ENCODE data around the gene CLIP2.
"Not testable (repeated sequence)": the region's sequence is repeated elsewhere in the genome, so short reads cannot be mapped to it uniquely, and the experiment has no call there.

Gene CLIP2

GRCh38 chr7:74338366-74339108 is 49.3 kb downstream of the CLIP2 start:
- DNase-seq (ENCODE audit: low spot score) = no peak
- CTCF ChIA-PET = no interaction called here
- POLR2A ChIA-PET (ENCODE audit: low non-redundant PET) = no interaction called here
- TF ChIP-seq CTCF (conservative IDR thresholded peaks at IDR 0.05; ENCODE audit: low read depth) = no peak
- peak overlapping the region; percentile 7; the same call in 1 of the 2 replicates for H3K27ac ChIP-seq

- CTCF ChIA-PET = interaction anchor here (0.6 kb wide), 1 partner anchor 32 kb away, joined by 3 read pairs; no protein-coding TSS in a partner anchor
- H3K27ac ChIP-seq; POLR2A ChIA-PET (ENCODE audit: low non-redundant PET); DNase-seq (ENCODE audit: low spot score): not testable (repeated sequence)
Observed at GRCh38 chr7:74339648-74340047, 50.4 kb downstream of the CLIP2 start.

- TF ChIP-seq CTCF (conservative IDR thresholded peaks at IDR 0.05; ENCODE audit: low read depth) = no peak
- peak; percentile 88 for DNase-seq (ENCODE audit: low spot score)
- CTCF ChIA-PET = no interaction called here
- POLR2A ChIA-PET (ENCODE audit: low non-redundant PET) = no interaction called here
- H3K27ac ChIP-seq = peak overlapping the region; percentile 78
Observed at GRCh38 chr7:74343281-74344131, 54.3 kb downstream of the CLIP2 start.

- ChIA-PET POLR2A (ENCODE audit: low non-redundant PET) (no interaction called here), CTCF (no interaction called here)
- no peak for DNase-seq (ENCODE audit: low spot score)
- peak overlapping the region; percentile 78 for H3K27ac ChIP-seq
- TF ChIP-seq CTCF (conservative IDR thresholded peaks at IDR 0.05; ENCODE audit: low read depth) = no peak
Observed at GRCh38 chr7:74344132-74344496, 54.9 kb downstream of the CLIP2 start.

DNA sequence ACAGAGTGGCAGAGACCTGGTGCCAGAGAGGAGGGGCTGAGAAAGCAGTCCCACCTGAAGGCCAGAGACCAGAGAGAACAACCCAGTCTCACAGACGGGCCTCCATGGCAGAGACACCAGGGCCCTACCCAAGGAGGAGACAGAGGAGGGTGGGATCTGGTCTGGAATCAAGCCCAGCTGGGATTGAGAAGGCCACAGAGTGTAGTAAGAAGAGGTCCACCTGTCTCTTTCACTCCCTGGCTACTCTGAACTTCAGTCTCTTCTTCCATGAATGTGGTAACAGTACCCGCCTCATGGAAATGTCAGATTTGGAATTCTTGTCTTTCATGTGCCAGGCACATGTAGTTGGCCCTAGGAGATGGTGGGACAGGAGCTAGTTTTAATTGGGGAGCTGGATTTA is 55.6 kb downstream of the CLIP2 start:
- TF ChIP-seq CTCF (conservative IDR thresholded peaks at IDR 0.05; ENCODE audit: low read depth) = no peak
- CTCF ChIA-PET = interaction anchor here (0.7 kb wide), 1 partner anchor 42 kb away, joined by 4 read pairs; no protein-coding TSS in a partner anchor
- POLR2A ChIA-PET (ENCODE audit: low non-redundant PET) = no interaction called here
- DNase-seq (ENCODE audit: low spot score) = no peak
- peak overlapping the region; percentile 78 for H3K27ac ChIP-seq

DNA sequence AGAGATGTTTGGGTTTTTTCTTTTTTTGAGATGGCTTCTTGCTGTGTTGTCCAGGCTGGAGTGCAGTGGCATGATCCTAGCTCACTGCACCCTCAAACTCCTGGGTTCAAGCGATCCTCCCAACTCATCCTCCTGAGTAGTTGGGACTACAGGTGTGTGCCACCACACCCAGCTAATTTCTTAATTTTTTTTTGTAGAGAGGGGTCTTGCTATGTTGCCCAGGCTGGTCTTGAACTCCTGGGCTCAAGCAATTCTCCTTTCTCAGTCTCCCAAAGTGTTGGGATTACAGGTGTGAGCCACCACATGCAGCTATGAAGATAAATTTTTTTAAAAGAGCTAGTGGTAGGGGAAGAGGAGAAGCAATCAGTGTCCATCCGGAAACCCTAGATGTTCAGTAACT is 56.8 kb downstream of the CLIP2 start:
- POLR2A ChIA-PET (ENCODE audit: low non-redundant PET) = no interaction called here

More for the DNA sequence above, 56.8 kb downstream of the CLIP2 start:
- TF ChIP-seq CTCF (conservative IDR thresholded peaks at IDR 0.05; ENCODE audit: low read depth) = no peak
- CTCF ChIA-PET = interaction anchor here (0.7 kb wide), 1 partner anchor 22 kb away, joined by 7 read pairs; no protein-coding TSS in a partner anchor
- peak overlapping the region; percentile 26; the same call in 1 of the 2 replicates for H3K27ac ChIP-seq
- no peak for DNase-seq (ENCODE audit: low spot score)

Measured in RWPE1 (cell line).